ENCODE measurements around the gene GGCX.

Gene GGCX

DNA sequence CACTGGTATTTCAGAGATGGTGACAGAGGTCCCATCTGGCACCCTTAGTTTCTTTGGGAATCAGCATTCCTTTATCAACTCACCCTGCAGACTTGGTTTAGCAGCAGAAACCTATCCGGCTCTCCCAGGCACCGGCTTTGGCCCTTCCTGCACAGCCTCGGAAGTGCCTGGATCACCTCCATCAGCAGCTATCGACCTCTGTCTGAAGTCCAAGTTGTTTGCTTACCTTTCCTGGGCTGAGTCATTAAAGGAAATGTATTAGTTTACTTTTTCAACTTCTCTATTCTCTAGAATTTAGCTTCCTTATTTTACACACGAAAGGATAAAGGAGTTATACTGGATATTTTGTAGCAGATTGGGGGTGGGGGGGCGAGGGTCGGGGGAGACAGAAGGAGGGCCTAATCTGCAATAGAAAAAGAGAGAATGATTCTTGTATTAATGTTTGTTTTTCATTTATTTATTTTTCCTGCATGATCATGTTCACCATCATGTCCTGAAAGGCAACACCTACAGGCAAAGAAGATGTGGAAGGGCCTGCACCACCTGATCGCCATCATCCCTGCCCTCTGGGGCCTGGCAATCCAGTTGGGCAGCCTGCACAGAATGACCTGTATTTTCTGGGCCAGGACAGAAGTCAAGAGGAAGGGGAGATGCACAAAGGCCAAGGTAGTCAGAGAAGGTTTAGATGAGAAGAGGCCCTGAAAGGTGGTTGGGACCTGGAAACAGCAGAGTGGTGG, 44.5 kb downstream of the GGCX start:
- TF ChIP-seq, protein P1, sequence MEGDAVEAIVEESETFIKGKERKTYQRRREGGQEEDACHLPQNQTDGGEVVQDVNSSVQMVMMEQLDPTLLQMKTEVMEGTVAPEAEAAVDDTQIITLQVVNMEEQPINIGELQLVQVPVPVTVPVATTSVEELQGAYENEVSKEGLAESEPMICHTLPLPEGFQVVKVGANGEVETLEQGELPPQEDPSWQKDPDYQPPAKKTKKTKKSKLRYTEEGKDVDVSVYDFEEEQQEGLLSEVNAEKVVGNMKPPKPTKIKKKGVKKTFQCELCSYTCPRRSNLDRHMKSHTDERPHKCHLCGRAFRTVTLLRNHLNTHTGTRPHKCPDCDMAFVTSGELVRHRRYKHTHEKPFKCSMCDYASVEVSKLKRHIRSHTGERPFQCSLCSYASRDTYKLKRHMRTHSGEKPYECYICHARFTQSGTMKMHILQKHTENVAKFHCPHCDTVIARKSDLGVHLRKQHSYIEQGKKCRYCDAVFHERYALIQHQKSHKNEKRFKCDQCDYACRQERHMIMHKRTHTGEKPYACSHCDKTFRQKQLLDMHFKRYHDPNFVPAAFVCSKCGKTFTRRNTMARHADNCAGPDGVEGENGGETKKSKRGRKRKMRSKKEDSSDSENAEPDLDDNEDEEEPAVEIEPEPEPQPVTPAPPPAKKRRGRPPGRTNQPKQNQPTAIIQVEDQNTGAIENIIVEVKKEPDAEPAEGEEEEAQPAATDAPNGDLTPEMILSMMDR (IDR thresholded peaks at IDR 0.05; ENCODE audit: low read depth, low read length), result no peak
- no peak for DNase-seq (ENCODE audit: extremely low read depth, low read depth)

DNA sequence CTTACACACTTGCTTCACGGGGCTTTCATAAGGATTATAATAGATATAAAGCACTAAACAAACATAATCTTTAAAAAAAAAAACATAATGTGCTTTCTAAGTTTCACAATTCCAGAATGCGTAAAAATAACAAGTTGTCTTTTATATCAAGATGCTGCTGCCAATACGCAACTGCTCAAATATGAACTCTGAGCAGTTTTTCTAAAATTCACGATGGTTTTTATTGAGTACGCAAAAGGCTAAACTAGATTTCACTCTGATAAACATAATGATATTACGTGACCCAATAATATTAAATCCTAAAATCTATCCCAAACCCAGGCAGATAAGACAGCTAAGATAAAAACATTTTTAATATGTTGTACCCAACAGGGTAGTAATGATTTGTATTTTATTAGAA, 47.0 kb downstream of the GGCX start:
- DNase-seq (ENCODE audit: extremely low read depth, low read depth), result no peak
- TF ChIP-seq, protein P1 (IDR thresholded peaks at IDR 0.05; ENCODE audit: low read depth, low read length), result no peak

DNA sequence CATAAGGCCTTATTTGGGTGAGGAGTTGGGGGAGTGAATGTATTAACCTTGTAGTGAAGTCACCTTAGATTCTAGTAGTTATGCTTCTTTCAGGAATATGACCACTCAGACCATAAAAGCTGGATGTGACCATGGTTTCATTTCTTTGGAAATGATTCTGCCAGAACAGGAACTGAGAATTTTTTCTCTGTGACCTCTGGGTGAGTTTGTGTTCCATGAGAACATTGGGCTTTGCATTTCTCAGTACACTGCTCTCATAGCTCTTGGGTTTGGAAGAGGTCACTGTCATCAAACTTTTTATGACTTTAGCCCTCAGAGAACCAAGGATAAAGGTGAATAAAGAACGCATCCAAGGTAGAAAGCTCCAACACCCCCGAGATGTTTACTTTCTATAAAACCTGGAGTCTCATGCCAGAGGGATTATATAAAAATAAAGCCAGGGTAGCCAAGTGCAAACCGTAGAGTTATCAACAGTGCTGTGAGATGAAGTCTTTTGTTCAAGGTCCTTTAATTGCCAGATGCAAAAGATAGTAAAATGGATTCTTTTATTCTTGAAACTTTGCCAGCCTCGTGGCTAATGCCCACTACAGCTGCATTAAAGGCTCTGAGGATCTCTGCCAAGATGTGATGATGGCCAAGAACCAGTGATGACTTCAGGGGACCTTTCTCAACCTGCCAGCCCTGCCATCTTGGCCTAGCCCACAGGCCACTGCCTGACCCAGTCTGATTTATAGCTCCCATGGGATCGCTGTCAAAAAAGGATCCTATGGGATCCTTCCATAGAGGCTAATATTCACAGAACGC, 50.1 kb downstream of the GGCX start:
- TF ChIP-seq, protein P1 (IDR thresholded peaks at IDR 0.05; ENCODE audit: low read depth, low read length), result no peak
- no peak for DNase-seq (ENCODE audit: extremely low read depth, low read depth)

DNA sequence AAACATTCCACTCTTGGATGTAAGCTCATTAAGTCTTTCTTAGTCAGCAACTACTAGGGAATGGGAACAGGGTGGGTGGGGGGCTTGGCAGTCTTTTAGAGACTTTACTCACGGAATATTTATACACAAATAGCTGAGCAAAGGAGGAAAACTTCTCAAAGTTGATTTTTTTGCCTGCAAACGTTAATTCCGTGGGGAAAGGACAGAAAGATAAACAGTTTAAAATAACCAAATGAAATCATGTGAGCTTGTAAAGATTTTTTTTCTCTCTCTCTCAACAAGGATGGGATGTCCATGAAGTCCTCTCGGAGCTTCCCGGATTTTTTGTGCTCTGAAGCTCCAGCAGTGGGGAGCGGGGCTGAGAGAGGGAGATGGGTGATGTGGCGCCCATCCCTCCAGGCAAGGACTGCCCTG, 54.5 kb downstream of the GGCX start:
- DNase-seq (ENCODE audit: extremely low read depth, low read depth), result no peak
- TF ChIP-seq, protein P1 (IDR thresholded peaks at IDR 0.05; ENCODE audit: low read depth, low read length), result no peak

DNA sequence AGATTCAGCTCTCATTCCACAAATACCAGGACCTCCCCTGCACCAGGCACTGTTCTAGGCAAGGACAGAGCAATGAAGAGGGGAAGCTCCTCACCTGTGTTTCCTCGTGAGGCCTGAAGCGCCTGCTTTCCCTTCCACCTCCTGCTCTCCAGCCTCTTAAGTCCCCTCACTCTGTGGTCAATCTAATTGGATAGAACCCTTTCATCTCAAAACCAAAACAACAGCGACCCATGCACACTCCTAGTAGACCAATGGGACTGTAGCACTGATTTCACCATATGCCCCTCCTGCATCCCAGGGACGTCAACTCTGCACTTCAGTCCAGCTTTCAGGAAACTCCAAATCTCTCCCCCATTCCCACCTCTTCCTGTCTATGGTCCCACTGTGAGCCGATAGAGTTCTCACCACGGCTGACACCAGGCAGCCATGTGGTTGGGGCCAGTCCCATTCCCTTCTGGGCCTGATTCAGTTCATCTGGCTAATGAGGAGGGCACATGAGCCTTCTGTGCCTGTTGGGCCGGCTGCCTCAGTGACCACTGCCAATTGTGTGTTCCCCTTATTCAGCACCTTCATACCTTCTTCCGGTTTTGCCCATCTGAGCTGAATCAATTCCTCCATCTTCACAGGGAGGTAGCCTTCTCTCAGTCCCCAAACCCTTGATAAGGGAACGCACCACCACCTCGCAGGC, 55.6 kb downstream of the GGCX start:
- no peak for DNase-seq (ENCODE audit: extremely low read depth, low read depth)
- TF ChIP-seq, protein P1 (IDR thresholded peaks at IDR 0.05; ENCODE audit: low read depth, low read length), result no peak

DNA sequence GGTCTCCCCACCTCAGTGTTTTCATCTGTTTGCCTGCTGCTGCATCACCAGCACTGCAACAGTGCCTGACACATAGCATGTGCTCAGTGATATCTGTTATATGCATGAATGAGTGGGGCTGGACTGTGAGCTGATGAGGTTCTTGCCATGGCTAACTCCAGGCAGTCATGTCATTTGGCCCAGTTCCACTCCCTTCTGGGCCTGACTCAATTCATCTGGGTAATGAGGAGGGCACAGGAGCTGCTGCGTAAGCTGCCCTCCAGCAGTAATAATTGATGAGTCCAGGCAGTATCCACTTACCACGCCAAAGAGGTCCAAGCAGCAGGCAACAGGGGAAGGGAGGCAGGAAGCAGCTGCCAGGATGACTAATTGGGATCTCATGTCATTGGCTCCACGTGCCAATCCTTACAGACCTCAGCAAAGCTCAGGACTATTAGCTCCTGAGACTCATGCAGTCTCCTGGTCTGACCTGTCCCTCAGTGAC, 56.5 kb downstream of the GGCX start:
- DNase-seq (ENCODE audit: extremely low read depth, low read depth), result peak; percentile 81
- TF ChIP-seq, protein P1 (IDR thresholded peaks at IDR 0.05; ENCODE audit: low read depth, low read length), result no peak
